ENCODE results near the gene ACKR4.
"Not testable (repeated sequence)": the region's sequence is repeated elsewhere in the genome, so short reads cannot be mapped to it uniquely, and the experiment has no call there.

ACKR4 gene

GRCh38 chr3:132596816-132597433, at the start of gene ACKR4:
Gene ACKR4, plus strand, starts transcription at chr3:132597270. Its CDS starts 3,128 bp downstream, at chr3:132600398.
- no peak for DNase-seq

DNA sequence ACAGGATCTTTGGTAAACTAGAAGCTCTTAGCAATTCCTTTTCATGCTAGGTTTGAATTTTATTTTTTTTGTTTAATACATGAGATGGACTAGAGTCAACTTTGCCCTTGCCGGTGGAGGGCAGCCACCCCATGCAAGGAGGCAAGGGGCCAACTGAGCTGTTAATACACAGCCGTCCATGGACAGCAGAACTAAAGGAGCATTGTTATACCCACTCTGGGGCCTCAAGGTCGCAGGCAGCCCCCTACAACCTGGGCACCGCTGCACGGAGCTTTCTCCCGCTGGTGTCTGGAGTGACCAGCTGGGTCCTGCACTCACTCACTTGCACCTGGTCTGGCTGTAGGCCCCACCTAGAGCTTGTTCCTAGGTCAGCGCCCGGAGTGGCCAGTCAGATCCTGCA, 47.9 kb upstream of the ACKR4 start:
- no peak for DNase-seq

GRCh38 chr3:132549890-132550578, 47.0 kb upstream of the ACKR4 start:
- no peak for DNase-seq

DNA sequence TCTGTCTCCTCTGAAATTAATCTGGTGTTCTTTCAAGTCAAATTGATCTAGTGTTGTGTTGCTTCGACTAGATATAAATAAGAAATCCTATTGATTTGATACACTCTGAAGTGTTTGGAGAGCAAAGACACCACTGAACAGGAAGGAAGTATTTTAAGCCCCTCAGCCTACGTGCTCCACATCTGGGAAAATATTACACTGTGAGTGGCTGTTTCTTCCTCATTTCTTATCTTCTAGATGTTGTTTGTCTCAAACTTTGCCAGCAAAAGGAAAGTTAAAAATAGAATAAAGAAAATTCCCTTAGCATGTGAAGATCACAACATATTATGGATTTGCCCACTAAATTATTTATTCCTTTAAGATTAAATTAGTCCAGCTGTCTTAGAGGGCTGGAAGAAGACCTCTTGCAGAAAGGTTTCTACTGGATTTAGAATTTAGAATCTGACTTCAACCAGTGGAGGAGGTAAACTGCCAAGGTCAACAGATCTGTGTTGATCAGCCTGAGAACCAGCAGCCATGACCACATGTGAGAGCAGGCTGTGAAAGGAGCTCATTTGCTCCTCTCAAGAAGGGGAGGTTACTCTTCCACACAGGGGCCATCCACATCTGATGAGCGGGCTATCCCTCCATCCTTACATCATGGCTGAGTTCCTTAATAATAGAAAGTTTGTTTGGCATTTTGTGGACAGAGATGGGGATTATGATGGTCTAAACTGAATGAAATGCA, 46.3 kb upstream of the ACKR4 start:
- no peak for DNase-seq

- DNase-seq, result no peak
Measured at GRCh38 chr3:132553826-132554225, 43.2 kb upstream of the ACKR4 start.

DNA sequence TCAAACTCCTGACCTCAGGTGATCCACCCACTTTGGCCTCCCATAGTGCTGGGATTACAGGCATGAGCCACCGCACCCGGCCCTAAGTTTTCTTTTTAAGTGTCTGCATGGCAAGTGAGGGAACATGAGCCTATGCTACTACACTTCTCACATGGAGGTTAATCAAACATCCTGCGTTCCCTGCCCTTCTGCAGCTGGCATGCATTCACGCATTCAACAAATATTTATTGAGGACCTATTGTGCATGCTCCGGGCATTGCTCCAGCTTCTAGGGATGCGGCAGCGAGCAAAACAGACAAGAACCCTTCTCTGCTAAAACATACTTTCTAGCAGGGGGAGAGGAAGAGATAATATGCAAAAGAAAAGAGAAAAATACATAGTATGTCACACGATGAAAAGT, 42.6 kb upstream of the ACKR4 start:
- no peak for DNase-seq

DNA sequence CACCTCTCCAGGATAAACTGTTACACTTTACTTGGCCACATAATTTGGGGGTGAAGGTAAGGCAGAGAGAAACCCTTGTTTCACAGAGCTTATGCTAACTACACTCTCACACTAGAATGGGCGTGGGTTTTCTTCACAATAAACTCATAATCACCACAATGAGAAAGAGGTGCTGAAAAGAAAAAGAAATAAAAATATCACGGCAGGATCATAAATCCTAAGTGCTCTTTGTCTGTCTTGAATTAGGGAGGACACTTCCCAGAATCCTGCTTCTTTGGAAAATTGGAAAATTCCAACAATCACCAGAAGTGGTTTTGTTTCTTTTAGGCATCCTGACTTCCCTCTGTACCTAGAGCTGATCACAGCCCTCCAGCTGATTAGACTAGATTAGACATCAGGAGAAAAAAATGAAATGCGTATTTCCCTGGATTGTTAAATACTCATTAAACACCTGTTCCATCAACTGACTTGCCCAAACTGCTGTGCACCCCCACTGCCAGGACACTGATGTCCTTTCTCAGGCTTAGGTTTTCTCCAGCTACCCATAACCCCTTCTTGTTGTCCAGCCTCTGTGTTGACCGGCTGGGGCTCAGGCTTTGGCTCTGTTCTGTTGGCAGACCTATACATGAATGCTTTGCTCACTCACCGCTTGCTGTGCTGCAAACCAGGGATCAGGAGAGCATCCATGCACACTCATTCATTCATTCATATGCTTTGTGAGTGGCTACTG, 41.6 kb upstream of the ACKR4 start:
- DNase-seq, result no peak

GRCh38 chr3:132556036-132556386, 41.1 kb upstream of the ACKR4 start:
- not testable (repeated sequence) for DNase-seq

DNA sequence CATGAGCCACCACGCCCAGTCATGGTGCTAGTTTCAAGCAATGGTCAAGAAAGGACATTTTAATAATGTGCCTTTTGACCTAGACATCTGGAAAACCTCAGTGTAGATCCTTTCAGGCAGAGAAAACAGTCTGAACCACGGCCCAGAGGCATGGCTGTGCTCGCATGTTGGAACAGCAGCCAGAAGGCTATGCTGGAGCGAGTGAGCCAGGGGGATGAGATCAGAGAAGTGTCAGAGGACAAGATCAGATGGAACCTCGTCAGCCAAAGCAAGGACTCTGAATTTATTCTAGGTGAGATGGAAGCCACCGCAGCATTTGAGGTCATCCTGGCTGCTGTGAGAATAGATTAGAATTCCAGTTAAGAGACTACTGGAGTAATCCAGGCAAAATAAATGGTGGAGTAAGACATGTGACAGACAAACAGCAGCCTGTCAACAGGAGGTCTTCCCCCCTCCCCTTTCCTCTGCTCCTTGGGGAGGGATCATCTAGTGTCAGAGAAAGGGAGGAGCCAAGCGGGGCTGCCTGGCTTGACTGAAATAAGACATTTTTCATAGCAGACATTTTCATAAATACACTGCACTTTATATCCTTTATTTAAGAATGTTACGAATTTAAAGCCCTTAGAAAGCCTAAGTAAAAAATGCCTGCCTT, 40.4 kb upstream of the ACKR4 start:
- DNase-seq, result no peak

GRCh38 chr3:132561003-132561402, 36.1 kb upstream of the ACKR4 start:
- no peak for DNase-seq

DNA sequence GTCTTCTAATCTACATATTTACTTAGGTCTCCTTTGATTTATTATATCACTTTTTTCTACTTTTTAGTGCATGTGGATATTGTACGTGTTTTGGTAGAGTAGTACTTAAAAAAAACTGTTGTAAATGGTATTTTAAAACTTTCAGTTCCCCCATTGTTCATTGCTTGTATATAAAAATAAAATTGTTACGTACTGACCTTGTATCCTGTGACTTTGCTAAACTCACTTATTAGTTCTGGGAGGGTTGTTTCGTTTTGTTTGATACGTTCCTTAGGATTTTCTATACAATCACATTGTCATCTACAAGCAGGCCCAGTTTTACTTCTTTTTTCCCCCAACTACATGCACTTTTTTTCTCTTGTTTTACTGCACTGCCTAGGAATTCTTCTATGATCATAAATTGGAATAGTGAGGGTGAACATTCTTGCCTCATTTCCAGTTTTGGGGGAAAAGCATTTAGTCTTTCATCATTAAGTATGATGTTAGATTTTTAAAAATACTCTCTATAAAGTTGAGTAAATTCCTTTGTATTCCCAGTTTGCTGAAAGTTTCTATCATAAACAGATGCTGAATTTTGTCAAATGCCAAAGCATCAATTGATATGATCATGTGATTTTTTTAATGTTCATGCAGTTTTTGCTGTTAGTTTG, 33.5 kb upstream of the ACKR4 start:
- no peak for DNase-seq

- DNase-seq, result no peak
Measured at GRCh38 chr3:132564070-132564465, 33.0 kb upstream of the ACKR4 start.

GRCh38 chr3:132568422-132568821, 28.6 kb upstream of the ACKR4 start:
- DNase-seq, result no peak

GRCh38 chr3:132569153-132569552, 27.9 kb upstream of the ACKR4 start:
- no peak for DNase-seq

GRCh38 chr3:132569580-132569979, 27.5 kb upstream of the ACKR4 start:
- DNase-seq, result no peak

DNA sequence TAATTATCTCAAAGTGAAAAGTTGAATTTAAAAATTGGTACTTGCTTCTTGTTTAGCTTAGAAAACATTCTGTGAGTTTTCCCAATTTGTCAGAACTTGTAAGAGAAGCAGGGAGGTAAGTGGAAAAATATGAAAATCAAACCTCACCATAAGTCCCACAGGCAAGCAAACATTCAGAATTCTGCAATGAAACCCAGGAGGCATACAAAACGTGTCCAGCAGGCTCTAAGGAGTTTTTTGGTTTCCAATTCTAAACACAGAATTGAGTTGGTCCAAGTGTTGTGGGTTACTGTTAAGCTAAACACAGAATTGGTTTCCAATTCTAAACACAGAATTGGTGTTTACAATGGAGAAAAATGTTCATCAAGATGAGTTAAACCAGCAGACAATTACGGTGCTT, 27.1 kb upstream of the ACKR4 start:
- DNase-seq, result no peak

GRCh38 chr3:132573797-132574211, 23.3 kb upstream of the ACKR4 start:
- DNase-seq, result no peak

GRCh38 chr3:132587401-132587800, 9.7 kb upstream of the ACKR4 start:
- DNase-seq, result no peak

DNA sequence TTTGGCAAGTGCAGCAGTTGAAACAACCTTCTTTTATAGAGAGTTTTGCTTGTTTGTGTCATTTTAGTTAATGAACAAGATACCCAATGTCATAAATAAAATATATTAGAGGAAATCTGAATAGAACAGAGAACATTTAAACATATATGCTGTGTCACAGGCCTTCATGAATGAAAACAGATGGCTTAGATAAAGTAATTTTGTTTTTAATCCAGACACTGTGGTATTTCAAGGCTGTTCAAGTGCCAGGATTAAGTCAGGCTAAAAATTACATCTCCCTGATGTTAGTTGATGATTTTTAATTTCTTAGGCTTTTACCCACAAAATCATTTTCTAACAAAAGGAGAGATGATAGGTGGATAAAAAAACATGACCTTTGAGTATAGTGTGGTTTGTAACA, 4.9 kb upstream of the ACKR4 start:
- DNase-seq, result no peak

GRCh38 chr3:132593241-132593946, 3.7 kb upstream of the ACKR4 start:
- no peak for DNase-seq

- no peak for DNase-seq
Measured at GRCh38 chr3:132593947-132594323, 3.1 kb upstream of the ACKR4 start.

GRCh38 chr3:132594498-132594897, 2.6 kb upstream of the ACKR4 start:
- DNase-seq, result no peak
